Activated CD4-positive, alpha-beta T cell treated with anti-CD3 and anti-CD28 coated beads for 48 hours (primary cell): ENCODE results near the gene ESAM.
"Not testable (repeated sequence)": the region's sequence is repeated elsewhere in the genome, so short reads cannot be mapped to it uniquely, and the experiment has no call there.

Experiments used
- DNase-seq: peaks from one replicate; pipeline ENCODE4 v3.0.0-alpha.2; 2020

The ESAM gene

DNA sequence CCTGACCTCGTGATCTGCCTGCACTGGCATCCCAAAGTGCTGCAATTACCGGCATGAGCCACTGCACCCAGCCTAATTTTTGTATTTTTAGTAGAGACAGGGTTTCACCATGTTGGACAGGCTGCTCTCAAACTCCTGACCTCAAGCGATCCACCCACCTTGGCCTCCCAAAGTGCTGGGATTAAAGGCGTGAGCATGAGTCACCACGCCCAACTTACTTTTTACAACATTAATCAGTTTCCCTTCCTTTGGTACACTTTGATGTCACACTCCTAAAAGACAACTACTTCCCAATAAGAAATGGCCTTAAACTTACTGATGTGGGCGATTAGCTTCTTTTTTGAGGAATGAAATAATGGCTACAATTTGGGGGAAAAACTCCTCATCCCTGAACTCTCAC lies 8.9 kb upstream of the ESAM start:
- not testable (repeated sequence) for DNase-seq

DNA sequence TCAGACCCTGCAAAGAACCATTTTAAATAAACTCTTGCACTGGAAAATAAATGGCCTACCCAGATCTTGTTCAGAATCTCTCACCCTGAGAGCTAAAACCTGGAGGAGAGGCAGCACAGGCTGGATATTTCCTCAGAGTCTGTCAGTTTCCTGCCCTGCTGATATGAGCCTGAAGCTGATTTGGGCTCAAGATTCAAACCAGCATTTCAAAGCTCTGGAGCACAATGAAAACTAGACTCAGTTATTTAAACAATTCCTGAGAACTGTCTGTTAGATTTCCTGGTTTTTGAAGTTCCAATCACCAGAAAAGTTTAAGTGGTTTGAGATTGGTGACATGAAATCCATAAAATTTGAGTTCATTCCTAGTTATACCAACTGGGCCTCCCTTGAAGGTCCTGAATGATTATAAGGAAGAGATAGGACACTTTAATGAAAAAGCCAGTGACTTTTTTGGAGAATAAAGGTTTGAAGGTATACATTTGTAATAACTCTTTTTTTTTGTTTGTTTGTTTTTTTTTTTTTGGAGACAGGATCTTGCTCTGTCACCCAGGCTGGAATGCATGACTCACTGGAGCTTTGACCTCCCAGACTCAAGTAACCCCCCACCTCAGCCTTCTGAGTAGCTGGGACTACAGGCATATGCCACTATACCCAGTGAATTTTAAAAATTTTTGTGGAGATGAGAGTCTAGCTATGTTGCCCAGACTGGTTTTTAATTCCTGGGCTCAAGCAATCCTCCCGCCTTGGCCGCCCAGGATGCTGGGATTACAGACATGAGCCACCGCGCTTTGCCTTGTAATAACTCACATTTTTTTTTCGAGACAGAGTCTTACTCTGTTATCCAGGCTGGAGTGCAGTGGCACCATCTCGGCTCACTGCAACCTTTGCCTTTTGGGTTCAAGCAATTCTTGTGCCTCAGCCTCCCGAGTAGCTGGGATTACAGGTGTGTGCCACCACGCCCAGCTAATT lies 8.0 kb upstream of the ESAM start:
- DNase-seq: no peak

DNA sequence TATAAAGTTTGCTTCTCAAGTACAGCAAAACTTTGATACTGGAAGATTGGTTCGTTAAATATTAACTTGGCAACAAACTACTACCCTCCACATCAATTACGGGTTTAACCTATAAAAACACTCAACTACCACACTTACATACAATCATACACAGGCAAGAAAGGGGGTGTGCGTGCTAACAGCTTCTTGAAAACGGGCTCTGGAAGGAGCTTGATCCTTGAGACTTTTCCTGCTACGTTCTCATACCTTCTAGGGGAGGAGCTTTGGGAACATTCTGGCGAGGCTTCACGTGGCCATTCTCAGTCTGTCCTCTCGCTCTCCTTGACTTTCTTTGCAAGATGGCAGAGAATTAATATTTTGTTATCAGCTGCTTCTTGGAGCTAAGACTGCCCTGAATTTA lies 6.8 kb upstream of the ESAM start:
- DNase-seq: no peak

DNA sequence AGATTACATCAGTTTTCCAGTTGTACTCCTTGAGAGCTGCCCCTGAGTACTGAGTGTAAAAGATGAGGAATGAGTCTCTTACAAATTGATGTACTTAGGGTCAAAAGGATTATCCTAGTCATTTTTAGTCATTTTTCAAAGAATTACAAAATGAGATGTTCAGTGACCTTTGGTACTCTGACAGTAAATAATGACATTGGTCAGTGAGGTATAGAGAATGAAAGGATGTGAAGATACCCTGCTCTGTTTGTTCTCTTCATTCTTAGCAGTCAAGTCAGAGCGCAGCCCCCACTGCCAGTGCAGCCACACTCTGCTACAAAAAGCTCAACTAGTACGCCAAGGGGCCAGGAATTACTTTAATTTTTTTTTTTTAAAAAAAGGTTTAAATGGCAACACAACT lies 4.1 kb upstream of the ESAM start:
- DNase-seq: no peak

DNA sequence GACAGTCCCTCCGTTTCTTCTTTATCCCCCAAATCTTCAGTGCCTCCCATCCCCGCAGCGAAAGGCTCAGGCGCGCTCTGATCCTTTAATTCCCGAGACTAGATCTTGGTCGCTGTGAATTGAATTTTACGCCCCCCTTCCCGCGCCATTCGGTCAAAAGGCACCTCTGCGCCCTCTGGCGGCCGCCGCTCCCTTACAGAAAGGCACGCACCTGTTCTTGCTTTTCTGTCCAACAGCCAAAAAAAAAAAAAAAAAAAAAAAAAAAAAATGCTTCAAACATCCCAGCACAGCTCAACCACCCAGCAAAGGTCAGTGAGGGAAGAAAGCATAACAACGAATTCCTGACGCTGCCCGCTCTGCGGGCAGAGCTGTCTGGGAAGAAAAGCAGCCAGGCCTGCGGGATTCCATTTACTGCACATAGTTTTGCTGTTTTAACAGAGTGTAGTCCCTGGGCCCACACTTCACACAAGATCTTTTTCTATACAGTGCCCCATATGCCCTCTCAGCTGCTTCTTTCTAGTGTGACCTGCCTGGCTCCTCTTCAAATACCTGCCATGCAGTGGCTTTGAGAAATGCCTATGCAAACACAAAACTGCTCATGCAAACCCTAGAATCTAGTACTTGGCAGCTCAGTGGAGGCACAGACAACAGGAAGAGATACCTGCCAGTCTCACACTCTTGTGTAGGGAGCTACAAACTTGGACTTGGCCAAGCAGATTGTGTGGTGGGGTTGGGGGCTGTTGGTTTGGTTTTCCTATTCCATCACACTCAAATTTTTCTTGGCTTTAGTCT lies 1.3 kb upstream of the ESAM start:
- DNase-seq: peak; percentile 91

DNA sequence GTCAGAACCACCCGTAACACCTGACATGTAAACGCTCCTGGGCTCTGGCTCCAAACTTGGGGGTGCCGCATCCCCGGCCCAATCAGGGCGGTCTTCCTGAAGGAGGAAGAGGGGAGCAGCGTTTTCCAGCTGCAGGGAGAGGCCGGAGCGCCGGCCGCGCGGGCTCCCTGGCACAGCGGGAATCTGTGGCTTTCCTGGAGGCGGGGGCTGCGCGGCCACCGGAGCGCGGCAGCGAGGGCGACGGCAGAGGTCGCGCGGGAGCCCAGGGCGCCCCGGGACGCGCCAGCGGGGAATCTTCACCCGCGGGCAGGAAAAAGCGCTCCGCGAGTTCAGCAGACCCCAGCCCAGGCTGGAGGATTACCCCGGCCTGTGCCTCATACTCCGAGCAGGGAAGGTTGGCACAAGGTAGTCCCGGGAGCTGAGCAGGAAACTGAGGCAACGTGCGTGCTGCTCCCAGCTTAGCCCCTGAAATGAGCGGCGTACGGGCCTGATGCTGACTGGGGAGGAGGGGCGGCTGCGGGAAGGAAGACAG lies 600 bp upstream of the ESAM start:
- no peak for DNase-seq

DNA sequence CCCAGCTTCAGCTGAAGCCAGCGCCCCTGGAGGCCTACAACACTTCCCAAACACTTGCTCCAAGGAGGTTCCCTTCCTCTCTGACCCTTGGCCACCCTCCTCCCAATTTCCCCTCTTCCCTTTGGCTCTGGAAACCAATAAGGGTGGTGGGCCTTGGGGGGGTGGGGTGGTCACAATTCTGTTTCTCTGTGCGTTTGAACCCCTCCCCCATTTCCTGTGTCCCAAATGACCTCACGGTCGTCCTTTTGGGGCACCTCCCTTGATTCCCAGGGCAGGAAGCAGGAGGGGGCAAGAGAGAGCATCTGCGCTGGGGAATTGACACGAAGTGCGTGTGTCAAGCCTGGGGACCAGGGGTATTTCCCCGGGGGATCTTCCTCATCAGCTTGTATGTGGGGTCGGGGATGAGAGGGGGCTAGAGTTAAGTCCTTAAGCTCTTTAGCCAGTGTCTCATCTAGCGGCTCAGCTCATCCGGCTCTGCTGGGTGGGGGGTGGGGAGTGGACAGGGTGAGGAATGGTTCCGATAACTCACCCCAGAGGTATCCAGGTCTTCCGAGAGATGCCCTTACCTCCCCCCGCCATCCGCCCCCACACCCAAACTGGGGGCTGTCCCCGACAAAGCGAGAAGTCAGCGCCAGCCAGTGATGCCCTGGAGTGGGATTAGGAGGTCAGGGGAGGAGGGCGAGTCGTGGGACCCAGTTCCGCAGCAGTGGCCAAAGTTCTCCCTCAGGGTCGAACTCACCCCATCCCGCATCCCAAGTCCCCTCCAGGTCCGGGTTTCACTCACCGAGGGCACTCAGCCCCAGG lies 587 bp downstream of the ESAM start:
- no peak for DNase-seq

DNA sequence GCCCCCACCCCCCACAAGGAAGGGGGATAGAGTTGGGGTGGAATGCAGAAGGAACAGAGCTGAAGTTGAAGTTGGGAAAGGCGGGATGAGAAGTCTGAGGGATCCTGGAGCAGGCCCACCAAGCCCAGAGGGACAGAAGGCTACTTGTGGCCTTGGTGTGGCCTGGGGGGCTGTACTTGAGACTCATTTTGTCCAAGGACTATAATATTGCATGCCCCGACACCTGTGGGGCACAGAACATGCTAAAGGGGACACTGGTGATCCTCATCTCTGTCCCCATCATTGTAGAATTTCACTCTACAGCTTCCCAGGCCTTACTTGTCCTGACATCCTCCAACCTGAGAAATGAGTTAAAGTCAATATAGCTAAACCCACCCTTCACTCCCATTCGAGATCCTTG lies 1.3 kb downstream of the ESAM start:
- DNase-seq: no peak

DNA sequence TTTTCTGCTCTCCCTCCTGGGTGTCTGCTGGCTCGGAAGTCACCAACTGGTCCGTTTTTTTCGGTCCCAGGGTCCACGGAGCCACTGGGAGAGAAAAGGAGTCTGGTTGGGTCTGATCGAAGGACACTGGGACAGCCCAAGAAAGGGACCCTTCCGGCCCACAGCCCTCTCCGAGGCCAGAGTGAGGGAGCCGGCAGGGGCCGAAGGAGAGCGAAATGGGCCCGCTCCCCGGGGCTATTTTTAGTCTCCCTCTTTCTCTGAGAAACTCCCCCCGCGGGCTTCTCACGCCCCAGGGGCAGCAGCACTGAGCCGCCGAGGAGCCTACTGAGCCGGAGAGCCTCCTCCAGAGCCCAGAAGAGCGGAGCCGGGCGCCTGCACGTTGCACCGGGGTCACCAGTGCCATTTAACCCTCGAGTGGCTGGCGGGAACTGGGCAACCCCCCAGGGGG lies 1.9 kb downstream of the ESAM start:
- DNase-seq: no peak

DNA sequence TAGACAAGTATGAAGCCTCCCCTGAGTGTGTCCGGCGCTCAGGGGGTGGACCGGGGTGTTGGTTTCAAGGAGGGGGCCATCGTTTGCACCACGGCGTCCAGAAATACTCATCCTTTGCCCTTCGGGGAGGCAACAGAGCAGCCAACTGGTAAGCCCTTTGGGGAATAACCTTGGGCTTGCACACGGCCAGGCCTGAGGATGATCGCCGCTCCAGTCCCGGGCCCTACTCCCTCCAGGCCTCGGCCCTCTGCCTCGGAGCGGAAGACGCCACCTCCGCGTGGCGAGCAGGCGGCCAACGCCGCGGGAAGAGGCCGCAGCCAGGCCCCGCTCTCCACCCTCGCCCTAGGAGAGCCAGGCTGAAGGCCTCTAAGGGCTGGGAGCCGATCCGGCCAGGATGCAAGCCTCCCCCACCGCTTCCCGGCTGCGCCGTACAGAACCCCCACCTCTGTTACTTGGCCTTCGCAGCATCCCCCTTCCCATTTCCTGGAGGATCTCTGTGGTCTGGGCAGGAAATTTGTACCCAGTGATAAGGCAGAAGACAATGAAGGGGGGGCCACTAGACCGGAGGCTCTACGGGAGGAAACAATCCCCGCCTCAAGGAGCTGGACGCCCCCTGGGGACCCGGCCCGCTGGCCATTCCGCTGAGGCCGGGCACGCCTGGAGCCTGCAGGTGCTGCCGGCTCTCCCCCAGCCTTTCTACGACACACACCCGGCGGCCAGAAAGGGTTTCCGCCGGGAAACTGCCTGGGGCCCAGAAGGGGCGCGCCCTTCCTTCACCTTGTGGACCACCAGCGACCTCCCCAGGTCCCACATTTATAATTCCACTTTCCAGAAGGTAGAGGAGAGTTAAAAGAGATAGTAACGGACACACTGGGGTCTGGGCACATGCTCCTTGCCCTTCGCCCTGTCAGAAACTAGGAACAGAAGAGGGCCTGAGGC lies 2.6 kb downstream of the ESAM start:
- DNase-seq: no peak

DNA sequence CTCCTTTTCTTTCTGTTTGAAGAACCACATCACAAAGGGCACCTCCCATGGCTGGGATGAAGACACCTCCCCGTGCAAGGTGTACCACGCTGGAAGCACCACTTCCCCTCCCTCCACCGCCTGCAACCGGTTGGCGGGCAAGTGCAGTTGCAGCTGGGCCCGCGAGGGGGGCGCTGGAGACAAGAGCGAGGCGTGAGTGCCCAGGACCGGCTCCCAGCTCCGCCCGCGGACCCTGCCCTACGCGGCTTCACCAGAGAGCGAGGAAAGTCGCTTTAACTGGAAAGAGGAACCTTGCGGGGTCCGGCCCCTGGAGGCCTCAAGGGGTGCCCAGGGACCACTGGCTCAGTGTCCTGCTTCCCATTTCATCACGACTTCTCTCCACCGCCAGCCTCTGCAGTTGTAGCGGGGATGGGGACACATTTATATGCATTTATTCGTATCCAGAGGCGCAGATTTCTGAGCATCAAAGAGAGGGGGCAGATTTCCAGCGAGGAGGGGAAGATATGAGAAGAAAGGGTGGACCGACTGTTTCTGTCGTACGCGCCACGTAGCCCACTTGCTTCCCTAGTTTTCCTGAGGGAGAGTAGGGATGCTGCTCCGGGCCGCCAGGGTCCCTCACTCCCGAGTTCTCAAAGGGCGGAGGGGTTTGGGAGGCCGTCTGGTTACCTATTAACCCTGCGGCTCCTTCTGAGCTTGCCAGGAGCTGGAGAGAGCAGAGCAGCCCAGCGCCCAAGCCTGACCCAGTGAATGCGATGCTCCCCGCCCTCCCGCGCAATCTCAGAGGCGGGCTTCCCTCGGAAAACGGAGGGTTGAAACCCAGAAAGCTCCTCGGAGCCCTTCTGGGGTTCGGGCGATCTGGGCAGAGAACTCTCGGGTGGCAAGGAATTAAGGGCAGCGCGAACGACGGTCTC lies 3.5 kb downstream of the ESAM start:
- DNase-seq: peak; percentile 82

DNA sequence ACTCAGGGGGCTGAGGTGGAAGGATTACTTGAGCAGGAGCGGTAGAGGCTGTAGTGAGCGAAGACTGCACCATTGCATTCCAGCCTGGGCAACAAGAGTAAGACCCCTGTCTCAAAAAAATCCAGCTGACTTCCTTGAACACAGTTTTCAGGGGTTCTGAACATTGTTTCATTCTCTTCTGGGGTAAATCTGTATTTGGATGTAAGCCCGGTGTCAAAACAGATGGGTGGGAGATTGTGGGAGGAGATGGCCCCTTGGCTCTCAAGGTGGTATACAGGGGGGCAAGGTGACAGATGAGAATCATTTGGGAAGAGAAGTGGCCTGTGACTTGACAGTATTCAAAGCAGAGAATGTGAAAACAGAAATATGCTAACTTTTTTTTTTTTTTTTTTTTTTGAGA lies 4.8 kb downstream of the ESAM start:
- no peak for DNase-seq

DNA sequence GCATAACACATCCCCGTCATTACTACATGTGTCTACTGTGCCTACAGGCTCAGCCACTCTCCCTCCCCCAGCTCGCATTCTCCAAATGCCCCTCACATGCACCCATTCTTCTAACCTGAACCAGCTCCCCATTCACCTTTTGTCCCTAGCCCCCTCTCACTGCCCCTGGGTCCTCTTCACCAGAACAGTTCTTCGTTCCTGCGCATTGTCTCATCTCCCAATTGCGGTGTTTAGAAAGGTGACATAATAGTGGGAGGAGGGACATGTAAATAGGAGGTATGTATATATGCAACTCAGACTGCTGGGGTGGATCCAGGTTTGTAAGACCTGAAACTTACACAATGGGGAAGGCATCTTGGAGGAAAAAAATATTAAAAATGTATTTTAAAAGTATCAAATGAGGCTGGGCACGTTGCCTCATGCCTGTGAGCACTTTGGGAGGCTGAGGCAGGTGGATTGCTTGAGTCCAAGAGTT lies 5.3 kb downstream of the ESAM start:
- DNase-seq: no peak

DNA sequence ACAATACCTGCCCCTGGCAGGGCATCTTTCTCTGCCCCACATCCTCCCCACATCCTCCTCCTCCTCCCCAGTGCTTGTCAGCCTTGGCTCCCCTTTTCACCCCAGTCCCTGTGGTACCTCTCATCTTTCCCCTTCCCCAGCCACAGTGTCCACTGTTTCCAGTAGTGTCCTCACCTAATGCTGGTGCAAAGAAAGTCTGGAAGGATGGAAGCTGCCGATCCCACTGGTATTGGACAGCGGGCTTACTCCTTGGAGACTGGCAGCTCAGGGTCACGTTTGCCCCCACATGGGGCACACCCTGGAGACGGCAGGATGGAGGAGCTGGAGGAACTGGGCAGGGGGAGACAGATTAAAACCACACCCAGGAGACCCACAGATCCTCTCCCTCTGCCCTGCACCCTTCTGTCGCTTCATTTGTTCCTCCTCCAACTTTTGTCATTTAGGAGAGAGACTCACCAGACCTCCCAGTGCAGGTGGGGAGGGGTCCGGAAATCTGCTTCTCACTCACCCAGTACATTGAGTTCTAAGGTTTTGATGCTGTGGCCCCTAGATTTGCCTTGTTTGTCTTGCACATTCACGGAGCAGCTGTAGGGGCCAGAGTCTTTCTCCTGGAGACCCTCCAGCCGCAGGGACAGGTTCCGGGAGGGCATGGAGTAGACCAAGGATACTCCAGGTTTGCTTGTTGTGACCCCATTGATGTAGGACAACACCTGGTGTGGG lies 5.9 kb downstream of the ESAM start:
- DNase-seq: no peak

DNA sequence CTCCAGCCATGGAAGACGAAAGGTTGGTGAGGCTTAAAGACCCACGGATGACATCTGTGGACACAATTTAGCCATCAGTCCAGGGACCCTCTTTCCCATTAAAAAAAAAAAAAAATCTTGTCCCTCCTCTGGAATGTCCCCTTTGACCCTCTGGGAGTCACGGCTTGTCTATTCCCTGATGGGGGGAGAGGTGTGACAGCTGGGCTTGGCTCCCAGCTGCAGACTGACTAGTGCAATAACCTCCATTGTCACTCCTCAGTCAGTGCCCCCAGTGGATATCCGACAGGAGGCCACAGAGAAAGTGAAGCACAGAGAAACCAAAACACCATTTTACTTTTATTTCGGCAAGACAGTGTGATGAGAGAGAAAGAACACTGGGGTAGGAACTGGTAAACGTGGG lies 7.4 kb downstream of the ESAM start:
- no peak for DNase-seq

DNA sequence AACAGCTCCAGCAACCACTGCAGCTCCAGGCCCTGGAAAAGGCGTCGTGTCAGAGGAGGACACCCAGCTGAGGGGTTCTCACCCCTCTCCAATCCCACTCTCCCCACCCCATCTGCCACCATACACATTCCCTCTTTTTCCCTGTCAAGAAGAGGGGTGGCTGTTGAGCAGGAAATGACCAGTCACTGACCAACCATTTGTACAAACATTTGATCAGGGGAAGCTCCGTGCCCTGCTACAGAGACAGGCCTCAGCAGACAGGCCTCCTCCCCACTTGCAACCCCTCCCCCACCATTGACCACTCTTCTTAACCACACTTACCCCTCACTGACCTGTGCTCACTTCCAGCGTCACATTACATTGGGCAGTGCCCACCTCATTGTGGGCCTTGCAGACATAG lies 7.8 kb downstream of the ESAM start:
- no peak for DNase-seq

DNA sequence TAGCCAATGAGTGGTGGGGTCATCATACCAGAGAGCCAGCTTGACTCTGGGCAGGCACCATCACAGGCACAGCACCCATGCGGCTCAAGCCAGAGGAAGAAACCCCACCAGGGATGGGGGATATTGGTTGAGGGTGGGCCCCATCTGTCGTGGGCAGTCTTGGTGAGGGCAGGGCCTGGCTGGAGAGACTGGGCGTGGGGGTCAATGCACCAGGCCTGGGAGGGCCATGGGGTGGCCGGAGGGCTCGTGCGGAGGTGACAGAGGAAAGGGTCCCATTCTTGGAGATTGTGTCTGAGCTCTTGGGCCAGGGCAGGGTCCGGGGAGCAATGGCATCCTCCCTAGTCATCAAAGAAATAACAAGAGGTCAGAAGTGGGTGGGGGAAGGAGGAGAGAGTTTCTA lies 8.5 kb downstream of the ESAM start:
- DNase-seq: no peak

DNA sequence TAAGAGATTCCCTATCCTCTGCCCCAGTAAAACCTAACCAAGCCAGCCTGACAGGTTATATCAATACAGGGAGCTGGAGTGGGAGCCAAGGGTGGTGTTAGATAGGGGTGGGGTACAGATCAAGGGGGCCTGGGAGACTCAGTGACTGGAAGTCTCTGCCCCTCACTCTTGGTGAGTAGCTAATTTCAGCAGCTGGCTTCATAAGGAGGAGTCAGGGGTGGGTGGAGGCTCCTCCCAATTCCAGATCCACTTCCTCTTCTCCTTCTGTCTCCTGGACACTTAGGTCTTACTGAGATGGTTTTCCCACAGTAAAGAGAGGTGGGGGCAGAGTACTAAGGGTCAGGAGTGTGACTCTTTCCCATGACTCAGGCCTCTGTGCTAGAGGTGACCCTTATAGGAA lies 8.9 kb downstream of the ESAM start:
- DNase-seq: no peak

DNA sequence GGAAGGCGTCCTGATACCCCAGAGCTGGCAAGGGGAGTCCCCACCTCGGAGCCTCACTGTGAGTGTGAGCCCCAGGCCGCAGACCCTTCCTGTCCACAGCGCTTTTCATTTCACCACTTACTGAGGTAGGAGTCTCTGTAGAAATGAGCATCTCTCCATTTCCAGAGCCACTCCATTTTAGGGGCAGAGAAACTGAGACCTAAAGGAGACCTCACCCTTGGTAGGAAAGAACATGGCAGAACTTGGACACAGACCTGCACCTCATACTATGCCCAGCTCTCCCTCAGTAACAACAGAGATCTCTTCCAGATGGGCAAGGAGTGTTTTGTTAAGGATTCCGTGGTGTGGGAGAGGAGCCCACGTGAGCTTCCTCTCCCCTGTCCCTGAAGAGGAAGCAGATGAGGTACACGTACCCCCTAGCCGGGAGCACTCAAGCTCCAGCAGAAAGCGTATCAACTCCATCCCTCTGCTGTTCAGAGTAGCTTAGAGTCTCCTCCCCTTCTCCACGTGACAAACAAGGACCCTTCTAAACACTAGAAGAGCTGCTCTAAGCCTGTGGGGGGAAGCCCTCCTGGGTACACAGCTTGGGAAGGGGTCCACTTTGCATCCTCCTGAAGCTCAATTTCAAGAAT lies 9.5 kb downstream of the ESAM start:
- DNase-seq: no peak
